Measurements from ENCODE around the gene AVEN. TPM values are rescaled to one million over a fixed set of nuclear protein-coding genes. Genes with fewer than 3 reads are reported as not detected.

Gene AVEN
- total and polyA plus RNA-seq, 2 of the 8 experiments (the other 6 are each of a cell fraction or from before 2014, with no cell fraction given), result 5.5 to 17.0 TPM

DNA sequence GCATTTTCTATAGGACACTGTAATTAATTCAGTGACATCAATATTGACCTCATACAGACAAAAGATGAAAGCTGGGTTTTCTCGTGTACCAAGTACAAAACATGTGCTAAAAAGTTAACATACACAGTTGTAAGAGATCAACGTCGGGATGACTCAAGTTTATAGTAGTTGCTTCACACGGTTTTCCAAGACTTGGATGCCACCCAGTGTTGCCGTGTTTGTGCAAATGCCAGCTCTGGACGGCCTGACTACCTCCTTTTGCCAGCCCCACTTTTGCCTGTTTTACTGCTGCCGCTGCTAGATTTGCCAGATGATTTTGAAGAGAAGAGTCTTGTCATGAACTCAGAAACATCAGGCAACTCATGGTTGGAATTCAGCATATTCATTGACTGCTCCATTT, 45.1 kb upstream of the AVEN start:
- no peak for DNase-seq (ENCODE audit: low read depth in 1 of 2, low spot score in 2 of 2)
- CTCF ChIA-PET (ENCODE audit: partially characterized antibody), result interaction anchor here (2.2 kb wide), 1 partner anchor 125 kb away, joined by 8 read pairs; the partner anchor contains the start of gene KATNBL1
- no peak overlapping the region for H3K9ac ChIP-seq (replicated peaks in 1 of 4; ENCODE audit: extremely low read depth in 1 of 4, low read depth in 3 of 4, low read length in 3 of 4)
- H3K36me3 ChIP-seq (ENCODE audit: control insufficient read depth in 2 of 4, insufficient read depth in 4 of 4, low read length in 3 of 4), result peaks cover 0 to 17% (median 4%) of the 10 kb centered on the region in 4 experiments; a peak in 4 of 8 replicates
- no peak for FAIRE-seq
- no peak overlapping the region for H3K18ac ChIP-seq (ENCODE audit: extremely low read depth, low read length)
- no peaks in the 10 kb centered on the region for H3K23me2 ChIP-seq (ENCODE audit: low read depth, low read length)
- no peak overlapping the region for H3K23ac ChIP-seq (ENCODE audit: insufficient read length)
- no peak overlapping the region for H2BK20ac ChIP-seq (ENCODE audit: low read length)
- no peak overlapping the region for H4K8ac ChIP-seq (ENCODE audit: extremely low read depth, insufficient read depth, low read length)
- no peaks in the 10 kb centered on the region for H3K27me3 ChIP-seq (replicated peaks in 1 of 4; ENCODE audit: control insufficient read depth in 3 of 4, extremely low read depth in 1 of 4, insufficient read depth in 3 of 4, low read length in 3 of 4)
- H3K4me2 ChIP-seq (ENCODE audit: insufficient read depth in 1 of 2, low read depth in 2 of 2, low read length in 2 of 2), result no peak overlapping the region
- H3K79me1 ChIP-seq (ENCODE audit: low read depth, low read length), result no peaks in the 10 kb centered on the region
- POLR2A ChIA-PET (ENCODE audit: partially characterized antibody), result interaction anchor here (0.7 kb wide), 2 partner anchors 10 to 123 kb away, joined by 3 read pairs; no protein-coding TSS in a partner anchor
- H4K20me1 ChIP-seq (replicated peaks in 1 of 2; ENCODE audit: control insufficient read depth in 1 of 2, insufficient read depth in 2 of 2, low read length in 2 of 2), result no peaks in the 10 kb centered on the region
- H2BK5ac ChIP-seq (ENCODE audit: low read depth, low read length), result no peak overlapping the region
- no peaks in the 10 kb centered on the region for H3K9me3 ChIP-seq (ENCODE audit: insufficient read depth in 2 of 2, low read depth in 1 of 2, low read length in 1 of 2)
- no peak overlapping the region for H2BK120ac ChIP-seq (replicated peaks; ENCODE audit: low read depth, low read length)
- WGBS, 2 experiments (ENCODE audit: extremely low coverage in 1 of 2, insufficient coverage in 1 of 2, insufficient read length in 1 of 2, insufficient replicate concordance in 2 of 2, low coverage in 1 of 2, low lambda C conversion rate in 2 of 2, missing lambda C conversion rate in 1 of 2), result 90% methylated on average over 7 of the region's 7 CpGs; no CpG with 5 or more reads in 1 of the 2 experiments
- H3K27ac ChIP-seq (ENCODE audit: low read depth, low read length), result no peak overlapping the region
- H2AFZ ChIP-seq (ENCODE audit: low read length), result no peak overlapping the region
- no peak overlapping the region for H2BK12ac ChIP-seq (ENCODE audit: low read depth, low read length)
- no peak for TF ChIP-seq CHD2 (IDR thresholded peaks at IDR 0.05; ENCODE audit: low read length)
- TF ChIP-seq HDAC6 (IDR thresholded peaks at IDR 0.05; ENCODE audit: low read depth, low read length), result no peak
- no peaks in the 10 kb centered on the region for H3K79me2 ChIP-seq (ENCODE audit: control insufficient read depth in 1 of 2, insufficient read depth in 2 of 2, low read length in 2 of 2)
- no peak overlapping the region for H2AK5ac ChIP-seq (ENCODE audit: low read depth, low read length)
- no peak overlapping the region for H2BK15ac ChIP-seq (ENCODE audit: low read length)
- H3K14ac ChIP-seq (ENCODE audit: insufficient read length), result no peak overlapping the region
- no peak overlapping the region for H4K5ac ChIP-seq (ENCODE audit: insufficient read length, low read depth, low read length)
- H3K4ac ChIP-seq (replicated peaks; ENCODE audit: insufficient read length, low read depth, low read length), result no peak overlapping the region
- no peaks in the 10 kb centered on the region for H3K4me1 ChIP-seq (replicated peaks in 1 of 4; ENCODE audit: control insufficient read depth in 3 of 4, insufficient read depth in 4 of 4, low read length in 3 of 4)
- H4K91ac ChIP-seq (replicated peaks; ENCODE audit: insufficient read length, low read length), result no peak overlapping the region
- H3K4me3 ChIP-seq (ENCODE audit: extremely low read depth in 1 of 4, insufficient read depth in 2 of 4, low read depth in 3 of 4, low read length in 4 of 4), result no peak overlapping the region
- no peak overlapping the region for H3K56ac ChIP-seq (replicated peaks; ENCODE audit: insufficient read length, low read depth, low read length)

All from H1 (cell line).